ENCODE measurements around the gene RHOH. TPM values are rescaled to one million over a fixed set of nuclear protein-coding genes. Genes with fewer than 3 reads are reported as not detected.
"Not testable (repeated sequence)": the region's sequence is repeated elsewhere in the genome, so short reads cannot be mapped to it uniquely, and the experiment has no call there.

Gene RHOH
- total RNA-seq, 1 experiment from 2014 or later: not detected

GRCh38 chr4:40295030-40295429 lies 98.2 kb downstream of the RHOH start:
- DNase-seq (ENCODE audit: low read depth, low spot score); in situ Hi-C loops (cut with HindIII; ENCODE audit: low pct_unique_long_range_greater_than_20kb, low sequenced_read_pairs): not testable (repeated sequence)

GRCh38 chr4:40295572-40295971 lies 98.7 kb downstream of the RHOH start:
- no peak for DNase-seq (ENCODE audit: low read depth, low spot score)
- in situ Hi-C loops (cut with HindIII; ENCODE audit: low pct_unique_long_range_greater_than_20kb, low sequenced_read_pairs): no loop called here

Other genes with a start within 250 kb of the RHOH start
- 49.7 and 53.7 TPM in 2 replicates for gene PDS5A, start 219.1 kb upstream of the RHOH start, total RNA-seq (2014; rRNA removed; shearing (Covaris generic))
- gene N4BP2, start 140.2 kb upstream of the RHOH start, total RNA-seq (2014; rRNA removed; shearing (Covaris generic)): 6.4 and 6.5 TPM in 2 replicates
- not detected in 2 replicates for gene CHRNA9, start 138.3 kb downstream of the RHOH start, total RNA-seq (2014; rRNA removed; shearing (Covaris generic))